ENCODE data around the gene ATG2A.

Gene ATG2A

DNA sequence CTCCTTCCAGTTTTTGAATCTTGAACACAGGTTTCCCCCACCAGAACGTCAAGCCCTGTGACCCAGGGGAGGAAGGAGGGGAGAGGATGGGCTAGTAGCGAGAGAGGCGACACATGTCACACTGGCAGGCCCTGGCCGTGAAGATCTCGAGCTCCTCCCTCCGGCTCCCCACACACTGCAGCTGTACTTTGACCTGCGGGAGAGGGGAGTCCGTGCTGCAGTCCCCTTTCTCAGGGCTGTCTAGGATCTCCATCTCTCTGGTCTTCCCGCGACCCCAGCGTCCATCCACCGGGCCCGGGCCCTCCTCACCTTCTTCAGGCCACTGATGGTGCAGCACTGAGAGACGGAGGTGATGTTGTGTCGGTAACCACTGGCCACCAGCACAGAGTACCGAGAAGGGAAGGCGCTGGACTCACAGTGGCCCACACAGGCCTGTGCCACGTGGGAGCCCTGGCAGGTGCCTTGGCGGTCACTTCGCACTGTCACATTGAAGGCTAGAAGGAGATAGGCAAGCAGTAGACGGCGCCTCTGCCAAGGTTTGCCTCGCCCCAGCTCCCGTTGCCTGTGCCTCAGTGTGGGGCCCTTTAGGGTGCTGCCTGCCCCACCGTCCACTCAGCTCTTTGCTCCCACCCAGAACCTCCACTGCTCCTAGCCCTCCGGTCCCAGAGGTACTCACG, 17.8 kb upstream of the ATG2A start:
- Histone ChIP-seq H3K9me3 (ENCODE audit: control insufficient read depth in 2 of 2, low read length in 2 of 2) (no peaks in the 10 kb centered on the region), H3K9ac (ENCODE audit: low read depth in 1 of 2, low read length in 2 of 2) (no peak overlapping the region), H3K27ac (ENCODE audit: low read depth in 2 of 2, low read length in 2 of 2) (no peak overlapping the region), H3K4me1 (ENCODE audit: control insufficient read depth in 2 of 2, insufficient read depth in 2 of 2, low read length in 2 of 2) (no peaks in the 10 kb centered on the region), H3K36me3 (ENCODE audit: control insufficient read depth in 2 of 2, insufficient read depth in 2 of 2, low read length in 2 of 2) (peaks cover 30 to 35% of the 10 kb centered on the region in 2 donors), H3K27me3 (ENCODE audit: control insufficient read depth in 2 of 2, insufficient read depth in 2 of 2, low read length in 2 of 2) (no peaks in the 10 kb centered on the region), H3K4me3 (ENCODE audit: low read length in 2 of 2) (no peak overlapping the region)

DNA sequence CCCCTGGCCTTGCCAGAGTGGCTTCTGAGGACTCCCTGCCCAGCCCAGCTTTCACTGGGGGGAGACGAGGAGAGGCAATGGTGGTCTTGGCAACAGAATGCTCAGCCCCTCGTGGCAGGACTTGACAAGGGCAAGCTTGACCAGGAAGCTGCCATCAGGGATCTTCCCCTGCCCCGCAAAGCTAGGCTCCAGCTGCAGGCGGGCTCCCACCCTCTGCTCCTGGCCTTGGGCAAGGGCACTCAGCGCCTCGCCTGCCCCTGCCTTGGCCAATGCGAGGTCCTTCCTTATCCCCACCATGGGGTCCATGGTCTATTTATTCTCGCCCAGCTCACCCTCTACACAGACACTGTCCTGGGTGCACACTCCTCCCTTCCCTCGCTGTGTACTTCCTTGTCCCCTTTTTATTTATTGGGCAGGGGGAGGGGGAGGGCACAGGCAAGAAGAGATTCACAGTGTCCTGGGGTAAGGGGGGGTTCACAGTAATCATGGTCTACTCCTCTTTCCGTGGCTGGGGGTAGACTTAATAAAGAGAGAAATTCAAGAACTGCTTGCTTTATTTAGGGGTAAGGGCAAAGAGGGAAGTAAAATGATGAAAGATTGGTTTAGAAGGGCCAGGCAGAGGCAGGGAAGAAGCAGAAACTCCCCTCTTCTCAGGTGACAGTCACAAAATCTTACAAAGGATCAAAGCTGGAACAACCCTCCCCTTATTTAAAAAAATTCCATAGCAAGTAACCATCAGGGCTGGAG, 17.1 kb upstream of the ATG2A start:
- Histone ChIP-seq H3K9me3 (ENCODE audit: control insufficient read depth in 2 of 2, low read length in 2 of 2) (no peaks in the 10 kb centered on the region), H3K27me3 (ENCODE audit: control insufficient read depth in 2 of 2, insufficient read depth in 2 of 2, low read length in 2 of 2) (no peaks in the 10 kb centered on the region)

DNA sequence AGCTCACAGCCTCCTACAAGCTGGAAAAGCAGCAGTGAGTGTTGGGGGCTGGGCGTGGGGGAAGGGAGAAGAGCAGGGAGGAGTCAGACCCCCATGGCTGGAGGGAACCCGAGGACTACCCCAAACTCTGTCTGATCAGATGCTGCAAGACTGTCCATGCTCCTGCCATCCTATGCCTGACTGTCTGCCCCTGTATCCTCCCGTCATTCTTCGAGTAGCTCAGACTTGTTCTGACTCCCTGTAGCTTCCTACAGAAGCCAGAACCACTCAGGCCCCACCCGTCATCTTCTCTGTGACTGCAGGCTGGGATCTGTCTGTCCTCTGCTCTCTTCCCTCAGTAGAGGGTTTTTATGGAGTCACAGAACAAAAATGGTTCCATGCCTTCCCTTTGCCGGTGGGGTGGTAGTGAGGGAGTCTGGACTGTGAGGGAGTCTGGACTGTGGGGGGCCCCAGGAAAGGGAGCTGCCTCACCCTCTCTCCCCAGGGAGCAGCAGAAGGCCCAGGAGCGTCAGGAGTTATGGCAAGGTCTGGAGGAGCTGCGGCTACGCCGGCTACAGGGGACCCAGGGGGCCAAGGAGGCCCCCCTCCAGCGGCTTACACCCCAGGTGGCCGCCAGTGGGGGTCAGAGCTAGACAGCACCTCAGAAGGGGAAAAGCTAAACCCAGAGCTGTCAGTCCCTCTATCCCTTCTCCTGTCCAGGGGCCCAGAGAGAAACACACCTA, 16.4 kb upstream of the ATG2A start:
- Histone ChIP-seq H3K27me3 (ENCODE audit: control insufficient read depth in 2 of 2, insufficient read depth in 2 of 2, low read length in 2 of 2) (no peaks in the 10 kb centered on the region), H3K4me3 (ENCODE audit: low read length in 2 of 2) (no peak overlapping the region), H3K27ac (ENCODE audit: low read depth in 2 of 2, low read length in 2 of 2) (no peak overlapping the region), H3K9ac (ENCODE audit: low read depth in 1 of 2, low read length in 2 of 2) (no peak overlapping the region), H3K9me3 (ENCODE audit: control insufficient read depth in 2 of 2, low read length in 2 of 2) (no peaks in the 10 kb centered on the region), H3K36me3 (ENCODE audit: control insufficient read depth in 2 of 2, insufficient read depth in 2 of 2, low read length in 2 of 2) (peaks cover 30 to 38% of the 10 kb centered on the region in 2 donors), H3K4me1 (ENCODE audit: control insufficient read depth in 2 of 2, insufficient read depth in 2 of 2, low read length in 2 of 2) (no peaks in the 10 kb centered on the region)

More for the DNA sequence above, 17.1 kb upstream of the ATG2A start:
- Histone ChIP-seq H3K36me3 (ENCODE audit: control insufficient read depth in 2 of 2, insufficient read depth in 2 of 2, low read length in 2 of 2) (peaks cover 30 to 38% of the 10 kb centered on the region in 2 donors), H3K4me3 (ENCODE audit: low read length in 2 of 2) (no peak overlapping the region), H3K4me1 (ENCODE audit: control insufficient read depth in 2 of 2, insufficient read depth in 2 of 2, low read length in 2 of 2) (no peaks in the 10 kb centered on the region), H3K27ac (ENCODE audit: low read depth in 2 of 2, low read length in 2 of 2) (no peak overlapping the region), H3K9ac (ENCODE audit: low read depth in 1 of 2, low read length in 2 of 2) (no peak overlapping the region)

DNA sequence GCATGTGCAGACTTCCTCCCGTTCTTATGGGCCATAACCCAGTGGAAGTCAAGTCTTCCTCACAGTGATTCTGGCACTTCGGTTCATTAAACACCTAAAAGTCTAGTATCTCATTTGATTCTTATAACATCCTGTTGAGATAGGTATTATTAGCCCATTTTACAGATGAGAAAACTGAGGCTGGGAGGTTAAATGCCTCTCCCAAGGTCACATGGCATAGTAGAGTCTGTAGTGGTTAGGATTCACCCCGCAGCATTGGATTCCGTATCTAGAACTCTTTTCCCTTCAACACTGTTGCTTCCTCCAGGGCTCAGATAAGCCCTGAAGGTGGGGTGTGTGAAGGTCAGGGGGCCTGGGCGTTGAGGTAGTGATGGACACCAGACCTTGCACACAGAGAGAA, 15.3 kb upstream of the ATG2A start:
- no peak overlapping the region for H3K27ac ChIP-seq (ENCODE audit: low read depth in 2 of 2, low read length in 2 of 2)
- H3K4me1 ChIP-seq (ENCODE audit: control insufficient read depth in 2 of 2, insufficient read depth in 2 of 2, low read length in 2 of 2): no peaks in the 10 kb centered on the region
- H3K9ac ChIP-seq (ENCODE audit: low read depth in 1 of 2, low read length in 2 of 2): no peak overlapping the region
- no peak overlapping the region for H3K4me3 ChIP-seq (ENCODE audit: low read length in 2 of 2)
- H3K36me3 ChIP-seq (ENCODE audit: control insufficient read depth in 2 of 2, insufficient read depth in 2 of 2, low read length in 2 of 2): peaks cover 33 to 45% of the 10 kb centered on the region in 2 donors
- no peaks in the 10 kb centered on the region for H3K9me3 ChIP-seq (ENCODE audit: control insufficient read depth in 2 of 2, low read length in 2 of 2)
- no peaks in the 10 kb centered on the region for H3K27me3 ChIP-seq (ENCODE audit: control insufficient read depth in 2 of 2, insufficient read depth in 2 of 2, low read length in 2 of 2)

DNA sequence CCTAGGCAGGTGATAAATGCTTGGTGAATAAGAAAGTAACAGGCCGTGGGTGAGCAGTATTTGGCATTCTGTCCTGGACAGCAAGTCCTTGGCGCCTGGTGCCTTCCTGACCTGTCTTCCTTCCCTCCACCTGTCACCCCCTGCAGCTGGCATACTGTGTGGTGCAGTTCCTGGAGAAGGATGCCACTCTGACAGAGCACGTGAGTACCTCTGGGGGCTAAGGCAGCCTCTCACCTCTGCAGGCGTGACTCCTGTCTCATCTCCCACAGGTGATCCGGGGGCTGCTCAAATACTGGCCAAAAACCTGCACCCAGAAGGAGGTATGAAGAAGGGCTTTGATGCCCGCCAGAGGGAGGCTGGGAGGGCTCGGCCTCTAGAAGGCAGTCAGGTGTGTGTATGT, 14.3 kb upstream of the ATG2A start:
- H3K27me3 ChIP-seq (ENCODE audit: control insufficient read depth in 2 of 2, insufficient read depth in 2 of 2, low read length in 2 of 2): no peaks in the 10 kb centered on the region
- no peaks in the 10 kb centered on the region for H3K9me3 ChIP-seq (ENCODE audit: control insufficient read depth in 2 of 2, low read length in 2 of 2)
- no peak overlapping the region for H3K27ac ChIP-seq (ENCODE audit: low read depth in 2 of 2, low read length in 2 of 2)
- H3K4me1 ChIP-seq (ENCODE audit: control insufficient read depth in 2 of 2, insufficient read depth in 2 of 2, low read length in 2 of 2): no peaks in the 10 kb centered on the region
- H3K36me3 ChIP-seq (ENCODE audit: control insufficient read depth in 2 of 2, insufficient read depth in 2 of 2, low read length in 2 of 2): peaks cover 33 to 45% of the 10 kb centered on the region in 2 donors
- H3K9ac ChIP-seq (ENCODE audit: low read depth in 1 of 2, low read length in 2 of 2): no peak overlapping the region
- no peak overlapping the region for H3K4me3 ChIP-seq (ENCODE audit: low read length in 2 of 2)

DNA sequence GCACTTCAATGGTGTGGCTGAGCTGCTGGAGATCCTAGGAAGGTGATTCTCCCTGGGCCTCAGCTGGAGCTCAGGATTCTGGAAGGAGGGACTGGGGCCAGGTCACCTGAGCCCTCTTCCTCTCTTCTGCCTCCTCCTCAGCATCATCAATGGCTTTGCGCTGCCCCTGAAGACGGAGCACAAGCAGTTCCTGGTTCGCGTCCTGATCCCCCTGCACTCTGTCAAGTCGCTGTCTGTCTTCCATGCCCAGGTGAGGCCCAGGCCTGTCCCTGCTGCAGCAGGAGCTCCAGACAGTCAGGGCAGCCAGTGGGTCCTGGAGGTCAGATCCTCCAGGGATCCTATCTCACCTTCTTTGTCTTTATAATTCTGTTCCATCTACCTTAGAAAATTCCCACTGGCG, 13.3 kb upstream of the ATG2A start:
- Histone ChIP-seq H3K4me1 (ENCODE audit: control insufficient read depth in 2 of 2, insufficient read depth in 2 of 2, low read length in 2 of 2) (peaks cover 2 to 6% of the 10 kb centered on the region in 2 donors), H3K36me3 (ENCODE audit: control insufficient read depth in 2 of 2, insufficient read depth in 2 of 2, low read length in 2 of 2) (peaks cover 33 to 45% of the 10 kb centered on the region in 2 donors), H3K27me3 (ENCODE audit: control insufficient read depth in 2 of 2, insufficient read depth in 2 of 2, low read length in 2 of 2) (no peaks in the 10 kb centered on the region), H3K27ac (ENCODE audit: low read depth in 2 of 2, low read length in 2 of 2) (no peak overlapping the region), H3K9ac (ENCODE audit: low read depth in 1 of 2, low read length in 2 of 2) (no peak overlapping the region), H3K9me3 (ENCODE audit: control insufficient read depth in 2 of 2, low read length in 2 of 2) (no peaks in the 10 kb centered on the region), H3K4me3 (ENCODE audit: low read length in 2 of 2) (no peak overlapping the region)

DNA sequence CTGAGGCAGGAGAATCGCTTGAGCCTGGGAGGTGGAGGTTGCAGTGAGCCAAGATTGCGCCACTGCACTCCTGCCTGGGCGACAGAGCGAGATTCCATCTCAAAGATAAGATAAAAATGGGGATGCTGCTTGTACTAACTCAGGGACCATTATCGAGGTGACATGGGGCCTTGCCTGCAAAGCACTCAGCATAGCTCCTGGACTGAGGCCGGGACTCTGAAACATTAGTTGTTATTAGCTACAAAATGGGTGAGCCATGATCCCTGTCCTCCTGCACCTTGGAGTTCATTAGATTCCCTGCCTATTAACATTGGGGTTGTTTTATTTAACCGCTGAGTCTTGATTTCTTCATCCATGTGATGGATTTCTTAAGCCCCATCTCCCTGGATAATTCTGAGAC, 12.6 kb upstream of the ATG2A start:
- no peak overlapping the region for H3K27ac ChIP-seq (ENCODE audit: low read depth in 2 of 2, low read length in 2 of 2)
- H3K9ac ChIP-seq (ENCODE audit: low read depth in 1 of 2, low read length in 2 of 2): no peak overlapping the region
- peaks cover 6 to 9% of the 10 kb centered on the region in 2 donors for H3K4me1 ChIP-seq (ENCODE audit: control insufficient read depth in 2 of 2, insufficient read depth in 2 of 2, low read length in 2 of 2)
- no peaks in the 10 kb centered on the region for H3K27me3 ChIP-seq (ENCODE audit: control insufficient read depth in 2 of 2, insufficient read depth in 2 of 2, low read length in 2 of 2)
- H3K9me3 ChIP-seq (ENCODE audit: control insufficient read depth in 2 of 2, low read length in 2 of 2): no peaks in the 10 kb centered on the region
- no peak overlapping the region for H3K4me3 ChIP-seq (ENCODE audit: low read length in 2 of 2)
- H3K36me3 ChIP-seq (ENCODE audit: control insufficient read depth in 2 of 2, insufficient read depth in 2 of 2, low read length in 2 of 2): peaks cover 33 to 45% of the 10 kb centered on the region in 2 donors

DNA sequence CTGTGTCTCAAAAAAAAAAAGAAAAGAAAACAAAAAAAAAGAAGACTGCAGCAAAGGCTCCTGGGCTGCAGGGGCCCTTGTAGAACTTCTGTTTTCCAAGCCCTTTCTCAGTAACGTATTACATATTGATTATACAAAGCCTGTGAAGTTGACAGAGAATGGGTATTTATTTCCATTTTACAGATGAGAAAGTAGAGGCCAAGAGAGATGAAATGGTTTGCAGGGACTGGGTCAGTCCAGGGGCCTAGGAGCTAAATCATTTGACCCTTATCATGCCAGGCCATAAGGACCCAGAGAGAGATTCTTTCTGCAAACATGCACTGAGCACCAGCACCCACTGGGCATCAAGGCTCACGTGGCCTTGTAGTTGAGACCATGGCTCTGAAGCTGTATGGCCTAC, 11.9 kb upstream of the ATG2A start:
- Histone ChIP-seq H3K4me3 (ENCODE audit: low read length in 2 of 2) (no peak overlapping the region), H3K36me3 (ENCODE audit: control insufficient read depth in 2 of 2, insufficient read depth in 2 of 2, low read length in 2 of 2) (peaks cover 33 to 45% of the 10 kb centered on the region in 2 donors), H3K27ac (ENCODE audit: low read depth in 2 of 2, low read length in 2 of 2) (no peak overlapping the region)

DNA sequence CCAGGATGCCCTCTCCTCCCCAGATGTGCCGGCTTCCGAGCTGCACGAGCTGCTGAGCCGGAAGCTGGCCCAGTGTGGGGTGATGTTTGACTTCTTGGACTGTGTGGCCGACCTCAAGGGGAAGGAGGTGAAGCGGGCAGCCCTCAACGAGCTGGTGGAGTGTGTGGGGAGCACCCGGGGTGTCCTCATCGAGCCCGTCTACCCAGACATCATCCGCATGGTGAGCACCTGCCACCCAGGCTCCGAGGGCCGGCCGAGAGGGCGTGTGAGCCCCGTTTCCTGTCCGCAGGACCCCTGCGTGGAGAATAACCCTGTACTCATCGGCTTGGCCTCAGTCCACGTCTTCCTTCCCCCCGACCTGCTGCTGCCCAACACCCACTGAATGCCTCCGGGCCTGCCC, 9.7 kb upstream of the ATG2A start:
- Histone ChIP-seq H3K27ac (ENCODE audit: low read depth in 2 of 2, low read length in 2 of 2) (no peak overlapping the region), H3K4me3 (ENCODE audit: low read length in 2 of 2) (no peak overlapping the region), H3K36me3 (ENCODE audit: control insufficient read depth in 2 of 2, insufficient read depth in 2 of 2, low read length in 2 of 2) (peaks cover 15 to 26% of the 10 kb centered on the region in 2 donors)

More for the DNA sequence above, 11.9 kb upstream of the ATG2A start:
- Histone ChIP-seq H3K9me3 (ENCODE audit: control insufficient read depth in 2 of 2, low read length in 2 of 2) (no peaks in the 10 kb centered on the region), H3K27me3 (ENCODE audit: control insufficient read depth in 2 of 2, insufficient read depth in 2 of 2, low read length in 2 of 2) (no peaks in the 10 kb centered on the region), H3K4me1 (ENCODE audit: control insufficient read depth in 2 of 2, insufficient read depth in 2 of 2, low read length in 2 of 2) (peaks cover 6 to 13% of the 10 kb centered on the region in 2 donors), H3K9ac (ENCODE audit: low read depth in 1 of 2, low read length in 2 of 2) (no peak overlapping the region)

More for the DNA sequence above, 9.7 kb upstream of the ATG2A start:
- Histone ChIP-seq H3K27me3 (ENCODE audit: control insufficient read depth in 2 of 2, insufficient read depth in 2 of 2, low read length in 2 of 2) (no peaks in the 10 kb centered on the region), H3K9ac (ENCODE audit: low read depth in 1 of 2, low read length in 2 of 2) (no peak overlapping the region), H3K9me3 (ENCODE audit: control insufficient read depth in 2 of 2, low read length in 2 of 2) (no peaks in the 10 kb centered on the region), H3K4me1 (ENCODE audit: control insufficient read depth in 2 of 2, insufficient read depth in 2 of 2, low read length in 2 of 2) (peaks cover 12 to 18% of the 10 kb centered on the region in 2 donors)

Measured in mucosa of rectum (tissue), 2 donors.